HUES48 (cell line): ENCODE measurements around the gene VSTM1.
A peak's percentile ranks its signal among the peaks of the same experiment; 100 is the strongest.

Source experiments
- H3K27ac ChIP-seq: one replicate; pipeline ENCODE4 v1.7.0; 2013; ENCODE audit warnings: low read depth, low read length, inconsistent platforms
- H3K27me3 ChIP-seq: 2 replicates; pipeline ENCODE4 v1.6.1; 2013; ENCODE audit warnings: mild to moderate bottlenecking, low read length; ENCODE audit not compliant: control insufficient read depth, insufficient read depth
- H3K36me3 ChIP-seq: 2 replicates; pipeline ENCODE4 v1.6.1; 2013; ENCODE audit warnings: low read length; ENCODE audit not compliant: control insufficient read depth, insufficient read depth
- H3K4me1 ChIP-seq: 2 replicates; pipeline ENCODE4 v1.6.1; 2013; ENCODE audit warnings: mild to moderate bottlenecking, low read length; ENCODE audit not compliant: control insufficient read depth, insufficient read depth
- H3K4me3 ChIP-seq: 2 replicates; pipeline ENCODE4 v1.5.1; 2013; ENCODE audit warnings: mild to moderate bottlenecking, low read depth, low read length
- H3K9ac ChIP-seq: 2 replicates; pipeline ENCODE4 v1.6.1; 2013; ENCODE audit warnings: mild to moderate bottlenecking, low read depth, low read length, moderate library complexity
- H3K9me3 ChIP-seq: 2 replicates; pipeline ENCODE4 v1.6.1; 2013; ENCODE audit warnings: low read length; ENCODE audit not compliant: control insufficient read depth, insufficient read depth

VSTM1 gene

DNA sequence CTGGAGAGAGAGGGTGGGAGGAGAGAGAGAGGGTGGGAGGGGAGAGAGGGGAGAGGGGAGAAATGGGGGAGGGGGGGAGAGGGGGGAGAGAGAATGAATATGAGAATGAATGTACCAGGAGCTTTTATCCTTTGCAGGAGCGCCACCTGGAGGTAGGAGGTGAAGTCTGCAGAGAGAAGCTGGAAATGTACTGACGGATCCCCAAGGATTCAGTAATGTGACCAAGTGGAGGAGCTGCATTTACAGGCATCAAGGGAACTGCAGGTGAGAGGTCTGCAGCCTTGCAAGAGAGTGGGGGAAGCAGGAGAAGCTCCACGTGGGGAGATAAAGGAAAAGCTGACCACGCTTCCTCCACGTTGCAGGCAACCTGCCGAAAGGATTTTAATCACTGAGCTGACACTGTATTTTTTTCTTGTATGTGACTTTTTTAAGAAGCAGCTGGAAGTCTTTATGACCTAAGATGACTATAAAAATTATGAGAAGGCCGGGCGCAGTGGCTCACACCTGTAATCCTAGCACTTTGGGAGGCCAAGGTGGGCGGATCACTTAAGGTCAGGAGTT is 33.7 kb downstream of the VSTM1 start:
- Histone ChIP-seq H3K36me3 (no peaks in the 10 kb centered on the region), H3K27me3 (no peaks in the 10 kb centered on the region), H3K9ac (no peak overlapping the region), H3K4me3 (no peak overlapping the region), H3K27ac (no peak overlapping the region), H3K4me1 (peaks cover 3% of the 10 kb centered on the region; the same call in 1 of the 2 replicates), H3K9me3 (no peaks in the 10 kb centered on the region)

DNA sequence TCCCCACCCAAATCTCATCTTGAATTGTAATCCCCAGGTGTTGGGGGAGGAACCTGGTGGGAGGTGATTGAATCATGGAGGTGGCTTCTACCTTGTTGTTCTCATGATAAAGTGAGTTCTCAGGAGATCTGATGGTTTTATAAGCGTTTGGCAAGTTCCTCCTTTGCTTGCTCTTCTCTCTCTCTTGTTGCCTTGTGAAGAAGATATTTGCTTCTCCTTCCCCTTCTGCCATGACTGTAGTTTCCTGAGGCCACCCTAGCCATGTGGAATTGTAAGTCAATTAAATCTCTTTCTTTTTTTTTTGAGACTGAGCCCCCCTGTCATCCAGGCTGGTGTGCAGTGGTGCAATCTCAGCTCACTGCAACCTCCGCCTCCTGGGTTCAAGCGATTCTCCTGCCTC is 34.4 kb downstream of the VSTM1 start:
- H3K4me3 ChIP-seq, result no peak overlapping the region
- no peaks in the 10 kb centered on the region for H3K27me3 ChIP-seq
- no peaks in the 10 kb centered on the region for H3K4me1 ChIP-seq
- no peaks in the 10 kb centered on the region for H3K36me3 ChIP-seq
- H3K9ac ChIP-seq, result no peak overlapping the region
- H3K27ac ChIP-seq, result no peak overlapping the region
- H3K9me3 ChIP-seq, result no peaks in the 10 kb centered on the region

- Histone ChIP-seq H3K27ac (no peak overlapping the region), H3K9me3 (no peaks in the 10 kb centered on the region), H3K9ac (no peak overlapping the region), H3K36me3 (no peaks in the 10 kb centered on the region), H3K27me3 (no peaks in the 10 kb centered on the region), H3K4me3 (no peak overlapping the region), H3K4me1 (no peaks in the 10 kb centered on the region)
These were observed 37.0 kb downstream of the VSTM1 start for GRCh38 chr19:54026656-54027055.

DNA sequence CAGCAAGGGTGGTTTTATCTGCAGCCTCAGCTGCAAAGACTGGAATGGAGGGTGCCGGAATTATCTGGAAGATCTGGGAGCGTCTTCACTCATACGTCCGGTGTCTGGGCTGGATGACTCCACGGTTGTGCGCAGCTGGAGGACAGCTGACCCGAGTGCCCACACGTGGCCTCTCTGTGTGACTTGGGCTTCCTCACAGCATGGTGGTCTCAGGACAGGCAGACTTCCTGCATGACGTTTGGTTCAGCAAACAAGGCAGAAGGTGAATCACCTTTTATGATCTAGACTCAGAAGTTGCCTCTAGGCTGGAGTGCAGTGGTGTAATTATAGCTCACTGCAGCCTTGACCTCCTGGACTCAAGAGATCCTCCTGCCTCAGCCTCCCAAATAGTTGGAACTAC is 39.0 kb downstream of the VSTM1 start:
- H3K4me3 ChIP-seq, result no peak overlapping the region
- H3K9me3 ChIP-seq, result no peaks in the 10 kb centered on the region
- H3K27me3 ChIP-seq, result no peaks in the 10 kb centered on the region
- no peak overlapping the region for H3K9ac ChIP-seq
- no peak overlapping the region for H3K27ac ChIP-seq
- no peaks in the 10 kb centered on the region for H3K36me3 ChIP-seq
- H3K4me1 ChIP-seq, result peaks cover 6% of the 10 kb centered on the region

DNA sequence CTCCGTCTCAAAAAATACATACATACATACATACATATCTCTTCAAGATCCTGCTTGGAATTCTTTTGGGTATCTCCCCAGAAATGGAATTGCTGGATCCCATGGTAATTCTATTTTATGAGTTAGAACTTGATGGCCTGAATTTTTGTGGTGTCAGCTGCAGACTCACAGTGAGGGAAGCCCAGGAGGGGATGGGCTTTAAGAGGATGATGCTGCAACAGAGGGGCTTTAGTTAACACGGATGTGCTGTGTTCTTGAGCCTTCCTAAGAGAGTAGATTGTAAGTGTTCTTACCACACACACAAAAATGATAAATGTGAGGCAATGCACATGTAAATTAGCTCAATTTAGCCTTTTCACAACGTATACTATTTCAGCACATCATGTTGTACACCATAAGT is 40.5 kb downstream of the VSTM1 start:
- Histone ChIP-seq H3K4me3 (no peak overlapping the region), H3K36me3 (no peaks in the 10 kb centered on the region), H3K9me3 (no peaks in the 10 kb centered on the region), H3K4me1 (peaks cover 7% of the 10 kb centered on the region), H3K27ac (no peak overlapping the region), H3K9ac (no peak overlapping the region), H3K27me3 (no peaks in the 10 kb centered on the region)

DNA sequence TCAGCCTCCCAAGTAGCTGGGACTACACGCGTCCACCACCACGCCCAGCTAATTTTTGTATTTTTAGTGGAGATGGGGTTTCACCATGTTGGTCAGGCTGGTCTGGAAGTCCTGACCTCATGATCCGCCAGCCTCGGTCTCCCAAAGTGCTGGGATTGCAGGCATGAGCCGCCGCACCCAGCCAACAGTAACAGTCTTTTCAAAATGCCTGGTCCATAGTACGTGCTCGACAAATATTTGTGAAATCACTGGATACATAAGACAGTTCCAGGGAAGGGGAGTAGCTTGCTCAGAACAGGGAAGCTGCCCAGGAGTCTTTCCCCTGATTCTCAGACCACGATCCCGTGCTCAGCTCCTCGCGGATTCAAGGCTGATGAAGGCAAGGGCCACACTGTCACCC is 41.8 kb downstream of the VSTM1 start:
- Histone ChIP-seq H3K4me3 (no peak overlapping the region), H3K9me3 (no peaks in the 10 kb centered on the region), H3K36me3 (no peaks in the 10 kb centered on the region), H3K9ac (no peak overlapping the region), H3K27ac (no peak overlapping the region), H3K27me3 (no peaks in the 10 kb centered on the region), H3K4me1 (peaks cover 7% of the 10 kb centered on the region)

- Histone ChIP-seq H3K9me3 (no peaks in the 10 kb centered on the region), H3K27ac (no peak overlapping the region), H3K4me1 (peaks cover 7% of the 10 kb centered on the region)
These were observed 42.3 kb downstream of the VSTM1 start for GRCh38 chr19:54021363-54021762.

GRCh38 chr19:54017261-54017660 is 46.4 kb downstream of the VSTM1 start:
- no peak overlapping the region for H3K9ac ChIP-seq

More at GRCh38 chr19:54021363-54021762, 42.3 kb downstream of the VSTM1 start:
- Histone ChIP-seq H3K9ac (no peak overlapping the region), H3K36me3 (no peaks in the 10 kb centered on the region), H3K4me3 (no peak overlapping the region), H3K27me3 (no peaks in the 10 kb centered on the region)

DNA sequence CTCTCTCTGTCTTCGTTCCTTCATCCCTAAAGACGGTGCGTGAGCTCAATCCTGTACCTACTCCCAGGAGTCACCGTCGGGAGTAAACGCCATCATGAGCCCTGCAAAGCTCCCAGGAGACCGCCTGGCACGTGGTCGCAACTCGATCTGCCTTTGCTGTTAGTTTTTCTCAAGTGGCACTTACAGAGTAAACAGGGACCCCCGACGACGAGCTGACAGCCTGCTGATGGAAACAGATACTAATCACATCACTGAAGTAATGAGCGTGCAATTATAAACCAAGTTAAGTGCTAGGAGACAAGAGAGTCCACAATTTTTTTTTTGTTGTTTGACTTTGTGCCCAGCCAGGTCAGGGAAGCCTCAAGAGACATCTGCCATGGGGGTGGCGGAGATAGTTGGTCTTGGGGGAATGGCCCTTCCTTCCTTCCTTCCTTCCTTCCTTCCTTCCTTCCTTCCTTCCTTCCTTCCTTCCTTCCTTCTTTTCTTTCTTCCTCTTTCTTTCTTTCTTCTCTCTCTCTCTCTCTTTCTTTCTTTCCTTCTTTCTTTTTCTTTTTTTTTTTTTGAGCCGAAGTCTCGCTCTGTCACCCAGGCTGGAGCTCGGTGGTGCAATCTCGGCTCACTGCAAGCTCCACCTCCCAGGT is 48.7 kb downstream of the VSTM1 start:
- Histone ChIP-seq H3K4me3 (no peak overlapping the region), H3K9ac (no peak overlapping the region), H3K27me3 (no peaks in the 10 kb centered on the region), H3K9me3 (no peaks in the 10 kb centered on the region), H3K27ac (no peak overlapping the region), H3K4me1 (peaks cover 12% of the 10 kb centered on the region), H3K36me3 (no peaks in the 10 kb centered on the region)

More at GRCh38 chr19:54017261-54017660, 46.4 kb downstream of the VSTM1 start:
- H3K4me3 ChIP-seq, result no peak overlapping the region
- no peak overlapping the region for H3K27ac ChIP-seq
- no peaks in the 10 kb centered on the region for H3K27me3 ChIP-seq
- H3K36me3 ChIP-seq, result no peaks in the 10 kb centered on the region
- no peaks in the 10 kb centered on the region for H3K9me3 ChIP-seq
- H3K4me1 ChIP-seq, result peaks cover 7% of the 10 kb centered on the region

DNA sequence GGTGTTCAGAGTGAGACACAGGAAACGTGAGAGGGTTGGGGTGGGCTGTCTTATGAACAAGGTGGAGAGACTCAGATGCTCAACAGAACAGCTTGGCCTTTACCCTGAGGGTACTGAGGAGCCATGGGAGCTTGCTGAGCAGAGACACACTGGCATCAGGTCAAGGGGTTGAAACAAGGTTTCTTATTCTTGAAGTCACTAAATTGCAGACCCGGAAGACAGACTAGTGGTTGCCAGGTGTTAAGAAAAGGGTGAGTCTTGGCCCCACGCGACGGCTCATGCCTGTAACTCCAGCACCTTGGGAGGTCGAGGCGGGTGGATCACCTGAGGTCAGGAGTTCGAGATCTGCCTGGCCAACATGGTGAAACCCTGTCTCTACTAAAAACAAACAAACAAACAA is 49.8 kb downstream of the VSTM1 start:
- Histone ChIP-seq H3K4me3 (no peak overlapping the region), H3K27ac (no peak overlapping the region), H3K9me3 (no peaks in the 10 kb centered on the region), H3K36me3 (no peaks in the 10 kb centered on the region), H3K9ac (no peak overlapping the region), H3K27me3 (no peaks in the 10 kb centered on the region), H3K4me1 (peaks cover 6% of the 10 kb centered on the region; the same call in 1 of the 2 replicates)

DNA sequence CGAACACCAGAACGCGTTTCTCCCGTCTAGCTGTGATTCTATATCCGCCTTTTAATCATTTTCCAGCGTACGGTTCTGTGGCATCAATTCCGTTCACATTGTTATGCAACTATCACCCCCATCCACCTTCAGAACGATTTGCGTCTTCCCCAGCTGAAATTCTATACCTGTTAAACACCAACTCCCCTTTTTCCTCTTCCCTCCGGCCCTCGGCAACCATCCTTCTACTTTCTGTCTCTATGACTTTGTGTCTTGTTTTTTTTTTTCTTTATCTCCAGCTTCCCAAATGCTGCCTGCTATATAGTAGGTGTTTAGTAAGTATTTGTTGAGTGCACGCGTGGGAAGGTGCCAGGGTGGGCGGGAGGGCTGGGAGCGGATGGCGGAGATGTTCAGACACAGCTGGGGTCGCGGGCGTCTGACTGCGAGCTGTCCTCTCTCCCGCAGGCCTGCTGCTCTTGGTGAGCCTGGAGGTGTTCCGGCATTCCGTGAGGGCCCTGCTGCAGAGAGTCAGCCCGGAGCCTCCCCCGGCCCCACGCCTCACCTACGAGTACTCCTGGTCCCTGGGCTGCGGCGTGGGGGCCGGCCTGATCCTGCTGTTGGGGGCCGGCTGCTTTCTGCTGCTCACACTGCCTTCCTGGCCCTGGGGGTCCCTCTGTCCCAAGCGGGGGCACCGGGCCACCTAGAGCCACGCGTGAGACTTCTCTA is 52.0 kb downstream of the VSTM1 start:
- H3K9ac ChIP-seq, result no peak overlapping the region
- H3K27ac ChIP-seq, result no peak overlapping the region
- peaks cover 6% of the 10 kb centered on the region; the same call in 1 of the 2 replicates for H3K4me1 ChIP-seq
- H3K36me3 ChIP-seq, result no peaks in the 10 kb centered on the region
- 0 out of 2 replicates have a peak overlapping the region, but pooled peaks have one; percentile 27 for H3K4me3 ChIP-seq
- no peaks in the 10 kb centered on the region for H3K9me3 ChIP-seq
- no peaks in the 10 kb centered on the region for H3K27me3 ChIP-seq
